Mammary epithelial cell (primary cell): ENCODE results near the gene PLEKHG4.

Experiments used
- CTCF ChIP-seq, 2 donors: IDR thresholded peaks in 1 of 2; conservative IDR thresholded peaks in 1 of 2; 2 replicates each; pipeline ENCODE4 v1.5.1; 2011 to 2012; ENCODE audit warnings: inconsistent platforms in 2 of 2, low read length in 2 of 2, mild to moderate bottlenecking in 2 of 2, control low read depth in 1 of 2, low read depth in 1 of 2; ENCODE audit not compliant: insufficient read depth in 1 of 2; ENCODE audit errors: extremely low read depth in 1 of 2
- EZH2 ChIP-seq: IDR thresholded peaks from 2 replicates; pipeline ENCODE4 v1.6.1; 2012; ENCODE audit warnings: low read length, inconsistent platforms, borderline replicate concordance

- TF ChIP-seq CTCF (conservative IDR thresholded peaks at IDR 0.05 in 1 of 2, IDR thresholded peaks at IDR 0.05 in 1 of 2; ENCODE audit: extremely low read depth in 1 of 2, insufficient read depth in 1 of 2, low read depth in 1 of 2, low read length in 2 of 2) (no peak), EZH2 (no peak)
These were observed 30.7 kb upstream of the PLEKHG4 start, which contains the start of gene SLC9A5 for GRCh38 chr16:67248401-67249177.
